Panc1 (cell line): ENCODE measurements around the gene ARHGEF12. TPM values are rescaled to one million over a fixed set of nuclear protein-coding genes. Genes with fewer than 3 reads are reported as not detected.

ENCODE experiments used
- ATAC-seq: fragments of 200-7000 bp; cut with Tn5 transposase; 2 replicates; pipeline ENCODE4 v1.9.1; 2020; ENCODE audit warnings: mild to moderate bottlenecking, moderate library complexity
- BruUV-seq: library from RNA; stranded (reverse); fragments of 400-500 nt; replicated peaks from 2 replicates; lab custom pipeline; 2021; lab: Mats Ljungman, UMichigan
- CTCF ChIA-PET: fragments of 300-600 bp; sonication (Branson Sonifier 250); formaldehyde crosslinking; loops from one replicate; lab custom pipeline; 2022; ENCODE audit warnings: antibody characterized with exemption; lab: Charles Lee
- POLR2A ChIA-PET: fragments of 300-600 bp; sonication (Branson Sonifier 250); formaldehyde crosslinking; loops from one replicate; lab custom pipeline; 2022; ENCODE audit warnings: antibody characterized with exemption; lab: Charles Lee
- DNase-seq: peaks from one replicate; pipeline ENCODE4 v3.0.0-alpha.2; 2010; ENCODE audit warnings: low read depth, low spot score
- H3K27ac ChIP-seq: 2 replicates; pipeline ENCODE4 v1.5.1; 2011; ENCODE audit warnings: mild to moderate bottlenecking, low read length, inconsistent platforms
- H3K27me3 ChIP-seq: fragments of 200-500 bp; sonication (Bioruptor generic); 2 replicates; pipeline ENCODE4 v1.6.0; 2014; ENCODE audit warnings: low read length, inconsistent platforms; ENCODE audit not compliant: control insufficient read depth, insufficient read depth
- H3K36me3 ChIP-seq: fragments of 200-500 bp; sonication (Bioruptor generic); 2 replicates; pipeline ENCODE4 v1.5.1; 2014; ENCODE audit warnings: inconsistent platforms, mild to moderate bottlenecking, low read length, moderate library complexity; ENCODE audit not compliant: control insufficient read depth, insufficient read depth
- H3K4me1 ChIP-seq: 2 replicates; pipeline ENCODE4 v1.5.1; 2011; ENCODE audit warnings: inconsistent platforms, mild to moderate bottlenecking, low read length, moderate library complexity; ENCODE audit not compliant: control insufficient read depth, insufficient read depth
- H3K4me3 ChIP-seq, 2 experiments: 2 replicates each; pipeline ENCODE4 v1.5.1; 2011 to 2012; ENCODE audit warnings: low read depth in 2 of 2, low read length in 2 of 2, mild to moderate bottlenecking in 2 of 2, inconsistent platforms in 1 of 2, moderate library complexity in 1 of 2
- H3K9me3 ChIP-seq: fragments of 200-500 bp; sonication (Bioruptor generic); 2 replicates; pipeline ENCODE4 v1.5.1; 2014; ENCODE audit warnings: low read depth, mild to moderate bottlenecking, inconsistent platforms, low read length, moderate library complexity; ENCODE audit not compliant: control insufficient read depth, insufficient read depth
- CTCF ChIP-seq: fragments of 450-650 bp; IDR thresholded peaks from 2 replicates; pipeline ENCODE4 v1.5.1; 2017; ENCODE audit warnings: mild to moderate bottlenecking
- POLR2AphosphoS5 ChIP-seq: IDR thresholded peaks from 2 replicates; pipeline ENCODE4 v1.6.1; 2012; ENCODE audit warnings: mild to moderate bottlenecking, low read depth, low read length, moderate library complexity
- REST ChIP-seq, 2 experiments: IDR thresholded peaks; 2 replicates each; pipeline ENCODE4 v1.6.1; 2011 to 2012; ENCODE audit warnings: low read depth in 2 of 2, control low read depth in 1 of 2, low read length in 1 of 2, mild to moderate bottlenecking in 1 of 2, moderate library complexity in 1 of 2; ENCODE audit not compliant: insufficient read depth in 1 of 2
- SIN3A ChIP-seq: IDR thresholded peaks from 2 replicates; pipeline ENCODE4 v1.6.1; 2012; ENCODE audit warnings: low read depth, mild to moderate bottlenecking, low read length, moderate library complexity, borderline replicate concordance; ENCODE audit not compliant: insufficient read depth
- TCF7L2 ChIP-seq: IDR thresholded peaks from 2 replicates; pipeline ENCODE4 v1.6.1; 2011; ENCODE audit warnings: mild to moderate bottlenecking, low read depth, low read length, inconsistent platforms
- in situ Hi-C: cut with HindIII; loops from 2 replicates; pipeline ENCODE4 v1.10.0; 2016; ENCODE audit warnings: low sequenced_read_pairs, low pct_unique_long_range_greater_than_20kb
- intact Hi-C: fragments of 100-400 bp; cut with micrococcal nuclease; formaldehyde crosslinking; loops from one replicate; pipeline ENCODE4 v1.10.0; 2022; ENCODE audit not compliant: unreplicated experiment
- total RNA-seq: library from RNA; stranded (reverse); gene quantifications from one replicate; pipeline ENCODE4 v1.2.1, GENCODE V29; 2021; ENCODE audit not compliant: unreplicated experiment

ARHGEF12 gene
- total RNA-seq, 1 experiment from 2014 or later, result 182 TPM

DNA sequence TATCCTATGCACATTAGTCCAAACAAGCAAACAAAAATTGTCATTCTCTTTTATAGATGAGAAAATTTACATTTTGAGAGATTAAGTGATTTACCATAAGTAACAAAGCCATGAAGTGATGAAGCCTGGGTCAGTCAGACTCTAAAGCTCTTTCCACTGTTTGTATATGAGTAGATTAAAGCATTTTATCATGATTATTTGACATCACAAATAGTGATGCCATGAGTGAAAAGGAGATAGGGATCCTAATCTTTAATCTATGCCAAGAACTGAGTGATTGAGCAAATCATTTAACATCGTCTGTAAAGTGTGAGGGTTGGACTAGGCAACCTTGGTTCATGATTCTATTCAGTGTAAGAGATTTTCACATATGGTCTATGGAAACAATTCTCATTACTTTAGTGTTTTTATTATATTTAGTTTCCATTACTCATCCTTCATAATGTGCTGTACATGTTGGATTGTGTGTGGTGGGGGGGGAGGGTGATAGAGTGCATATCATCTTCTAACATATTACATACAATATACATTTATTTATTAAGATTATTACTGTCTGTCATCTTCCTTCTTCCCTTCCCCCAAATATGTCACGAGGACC is 50.7 kb downstream of the ARHGEF12 start:
- CTCF ChIA-PET, result no interaction called here
- POLR2A ChIA-PET, result no interaction called here
- peak; percentile 52; the same call in 1 of the 2 replicates for ATAC-seq
- Histone ChIP-seq H3K4me1 (peaks cover 49% of the 10 kb centered on the region), H3K4me3 (no peak overlapping the region), H3K36me3 (no peaks in the 10 kb centered on the region), H3K9me3 (peaks cover 5% of the 10 kb centered on the region; the same call in 1 of the 2 replicates), H3K27ac (peak overlapping the region; percentile 4; the same call in 1 of the 2 replicates), H3K27me3 (no peaks in the 10 kb centered on the region)
- no TSS peak for BruUV-seq
- in situ Hi-C loops, result no loop called here
- no peak for TF ChIP-seq SIN3A
- no peak for TF ChIP-seq CTCF
- no peak for TF ChIP-seq REST (IDR thresholded peaks at IDR 0.05; ENCODE audit: insufficient read depth in 1 of 2, low read depth in 2 of 2, low read length in 1 of 2)
- TF ChIP-seq TCF7L2, result no peak
- TF ChIP-seq POLR2AphosphoS5, result no peak
- intact Hi-C loops, result no loop called here
- DNase-seq, result no peak

DNA sequence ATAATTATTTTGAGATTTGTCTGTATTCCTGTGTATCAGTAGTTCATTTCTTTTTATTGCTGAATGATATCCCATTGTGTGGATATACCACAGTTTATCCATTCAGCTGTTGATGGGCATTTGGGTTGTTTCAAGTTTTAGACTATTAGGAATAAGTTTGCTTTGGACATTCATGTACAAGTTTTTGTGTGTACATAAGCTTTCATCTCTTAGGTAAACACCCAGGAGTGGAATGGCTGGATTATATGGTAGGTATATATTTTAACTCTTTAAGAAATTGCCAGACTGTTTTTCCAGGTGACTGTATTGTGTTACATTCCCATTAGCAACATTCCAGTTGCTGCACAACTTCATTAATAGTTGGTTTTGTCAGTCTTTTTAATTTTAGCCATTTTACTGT is 52.0 kb downstream of the ARHGEF12 start:
- Histone ChIP-seq H3K4me3 (no peak overlapping the region), H3K27me3 (no peaks in the 10 kb centered on the region), H3K27ac (no peak overlapping the region; the same call in 1 of the 2 replicates), H3K4me1 (peaks cover 50% of the 10 kb centered on the region), H3K36me3 (no peaks in the 10 kb centered on the region), H3K9me3 (peaks cover 15% of the 10 kb centered on the region; the same call in 1 of the 2 replicates)
- ATAC-seq (no peak), DNase-seq (no peak)
- ChIA-PET CTCF (no interaction called here), POLR2A (no interaction called here)
- no TSS peak for BruUV-seq
- in situ Hi-C loops, result no loop called here
- intact Hi-C loops, result no loop called here
- TF ChIP-seq CTCF (no peak), SIN3A (no peak), POLR2AphosphoS5 (no peak), TCF7L2 (no peak), REST (IDR thresholded peaks at IDR 0.05; ENCODE audit: insufficient read depth in 1 of 2, low read depth in 2 of 2, low read length in 1 of 2) (no peak)
